ENCODE results near the gene SLC8A3. TPM values are rescaled to one million over a fixed set of nuclear protein-coding genes. Genes with fewer than 3 reads are reported as not detected.

Gene SLC8A3
- total RNA-seq, 1 experiment from 2014 or later = not detected

- TF ChIP-seq ATF3 (IDR thresholded peaks at IDR 0.05) (no peak), JUND (IDR thresholded peaks at IDR 0.05) (no peak), CEBPB (IDR thresholded peaks at IDR 0.05; ENCODE audit: low read depth) (no peak), FOSL1 (IDR thresholded peaks at IDR 0.05; ENCODE audit: low read depth) (no peak), SIN3A (IDR thresholded peaks at IDR 0.05; ENCODE audit: low read depth) (no peak), EZH2 (IDR thresholded peaks at IDR 0.05) (no peak), TCF7L2 (IDR thresholded peaks at IDR 0.05; ENCODE audit: borderline replicate concordance, extremely low read depth, insufficient read depth, insufficient read length) (no peak), RAD21 (IDR thresholded peaks at IDR 0.05; ENCODE audit: low read depth) (no peak)
Measured at GRCh38 chr14:70143306-70143705, 45.4 kb downstream of the SLC8A3 start (continued).

GRCh38 chr14:70140614-70141013, 48.1 kb downstream of the SLC8A3 start:
- TF ChIP-seq EZH2 (IDR thresholded peaks at IDR 0.05) (no peak), ELF1 (IDR thresholded peaks at IDR 0.05; ENCODE audit: borderline replicate concordance, low read depth) (no peak), POLR2AphosphoS5 (IDR thresholded peaks at IDR 0.05; ENCODE audit: low read depth, low read length) (no peak), TCF7L2 (IDR thresholded peaks at IDR 0.05; ENCODE audit: borderline replicate concordance, extremely low read depth, insufficient read depth, insufficient read length) (no peak), CTCF (IDR thresholded peaks at IDR 0.05 in 2 of 3, conservative IDR thresholded peaks at IDR 0.05 in 1 of 3; ENCODE audit: borderline replicate concordance in 1 of 3, insufficient read depth in 1 of 3, low read depth in 2 of 3, low read length in 2 of 3) (no peak), POLR2A (IDR thresholded peaks at IDR 0.05; ENCODE audit: borderline replicate concordance, extremely low read depth, insufficient read depth, insufficient read length) (no peak), ZFX (IDR thresholded peaks at IDR 0.05) (no peak), EZH2phosphoT487 (IDR thresholded peaks at IDR 0.05; ENCODE audit: borderline replicate concordance) (no peak), SP1 (IDR thresholded peaks at IDR 0.05; ENCODE audit: low read depth) (no peak)
- H3K4me3 ChIP-seq (replicated peaks in 1 of 2; ENCODE audit: low read depth in 1 of 2, low read length in 2 of 2) = no peak overlapping the region

More at GRCh38 chr14:70140614-70141013, 48.1 kb downstream of the SLC8A3 start:
- H3K9me2 ChIP-seq (ENCODE audit: insufficient read depth) = no peaks in the 10 kb centered on the region
- ATAC-seq = no peak
- ChIA-PET CTCF (no interaction called here), POLR2A (no interaction called here), RAD21 (ENCODE audit: low non-redundant PET in 1 of 2, low total read pairs in 2 of 2, uncharacterized antibody in 2 of 2, unreplicated experiment in 2 of 2) (no interaction called here)
- no peaks in the 10 kb centered on the region for H3K4me1 ChIP-seq (ENCODE audit: control insufficient read depth in 1 of 2, insufficient read depth in 2 of 2, low read length in 2 of 2)
- no peak overlapping the region for H2AFZ ChIP-seq (ENCODE audit: low read depth, low read length, poor library complexity, severe bottlenecking)
- no peak overlapping the region for H3K27ac ChIP-seq (ENCODE audit: low read depth, low read length)
- H3K9me3 ChIP-seq (ENCODE audit: control insufficient read depth in 1 of 2, insufficient read depth in 1 of 2, low read depth in 1 of 2, low read length in 2 of 2) = no peaks in the 10 kb centered on the region
- intact Hi-C loops (cut with micrococcal nuclease) = no loop called here
- peaks cover 85% of the 10 kb centered on the region for H3K27me3 ChIP-seq (ENCODE audit: insufficient read depth, low read length)
- no peaks in the 10 kb centered on the region for H3K79me2 ChIP-seq (ENCODE audit: insufficient read depth, low read length)
- no peaks in the 10 kb centered on the region for H4K20me1 ChIP-seq (ENCODE audit: insufficient read depth)
- no peak overlapping the region for H3K4me2 ChIP-seq (ENCODE audit: low read length)
- BruUV-seq (replicated peaks) = no TSS peak
- no peak overlapping the region for H3K9ac ChIP-seq (ENCODE audit: low read length)
- DNase-seq (ENCODE audit: low read depth, low spot score) = no peak
- no peaks in the 10 kb centered on the region for H3K36me3 ChIP-seq (ENCODE audit: control insufficient read depth in 1 of 2, insufficient read depth in 2 of 2, low read length in 2 of 2)
